ENCODE results near the gene ST6GALNAC3.
A peak's percentile ranks its signal among the peaks of the same experiment; 100 is the strongest.
"Not testable (repeated sequence)": the region's sequence is repeated elsewhere in the genome, so short reads cannot be mapped to it uniquely, and the experiment has no call there.

ST6GALNAC3 gene

GRCh38 chr1:76601465-76601864 lies 526.9 kb downstream of the ST6GALNAC3 start:
- no peak for DNase-seq

GRCh38 chr1:76607717-76608116 lies 533.2 kb downstream of the ST6GALNAC3 start:
- DNase-seq, result peak; percentile 50 to 63

GRCh38 chr1:76611770-76612445 lies 537.4 kb downstream of the ST6GALNAC3 start:
- no peak for DNase-seq

- DNase-seq, result no peak
Observed at GRCh38 chr1:76613886-76614285, 539.3 kb downstream of the ST6GALNAC3 start.

DNA sequence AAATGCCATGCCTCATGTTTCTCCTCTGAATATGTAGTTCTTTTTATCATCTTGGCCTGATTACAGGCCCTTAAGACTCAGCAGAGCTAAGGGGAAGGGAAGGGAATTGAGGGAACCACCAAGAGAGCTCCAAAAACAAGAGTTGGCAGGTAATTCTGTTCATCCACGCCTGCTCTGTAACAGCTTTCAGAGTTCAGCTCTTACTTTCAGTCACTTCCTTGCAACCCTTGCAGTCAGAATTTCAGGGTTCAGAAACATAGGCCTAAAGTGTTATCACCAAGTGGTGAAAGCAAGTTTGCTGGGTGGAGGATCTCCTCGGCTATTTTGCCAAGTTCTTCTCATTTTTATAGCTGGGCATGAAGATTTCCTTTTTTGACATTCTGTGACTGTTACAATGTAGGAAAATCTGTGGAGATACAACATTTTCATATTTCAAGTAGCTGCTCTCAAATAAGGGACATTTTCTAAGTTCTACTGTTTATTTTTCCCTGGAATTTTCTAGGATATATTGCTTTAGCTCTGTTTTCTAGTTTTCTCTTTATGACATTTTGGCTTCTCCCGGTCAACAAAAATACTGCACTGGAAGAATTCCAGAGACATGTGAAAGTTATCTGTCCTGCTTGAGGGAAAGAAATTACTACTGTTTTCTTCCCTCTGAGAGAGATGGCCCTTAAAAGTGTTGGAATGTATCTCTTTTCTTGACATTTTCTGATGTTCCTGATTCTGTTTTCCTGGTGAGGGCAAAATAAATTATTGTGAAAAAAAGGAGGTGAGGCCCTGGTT lies 540.9 kb downstream of the ST6GALNAC3 start:
- no peak for DNase-seq

DNA sequence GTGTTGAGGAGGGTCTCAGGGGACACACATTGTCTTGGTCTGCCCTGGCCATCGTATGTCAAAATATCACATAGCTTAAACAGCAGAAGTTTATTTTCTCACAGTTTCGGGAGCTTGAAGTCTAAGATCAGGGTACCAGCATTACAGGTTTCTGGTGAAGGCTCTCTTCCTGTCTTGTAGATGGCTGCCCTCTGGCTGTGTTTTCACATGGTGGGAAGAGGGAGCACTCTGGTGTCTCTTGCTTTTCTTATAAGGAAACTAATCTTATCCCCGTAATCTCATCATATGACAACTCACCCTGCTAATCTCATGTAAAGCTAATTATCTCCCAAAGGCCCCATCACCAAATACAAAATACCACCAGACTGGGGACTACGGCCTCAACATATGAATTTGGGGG lies 545.8 kb downstream of the ST6GALNAC3 start:
- DNase-seq, result no peak

- no peak for DNase-seq
Observed at GRCh38 chr1:76622774-76623528, 548.4 kb downstream of the ST6GALNAC3 start.

GRCh38 chr1:76625886-76626678 lies 551.5 kb downstream of the ST6GALNAC3 start:
- no peak for DNase-seq

DNA sequence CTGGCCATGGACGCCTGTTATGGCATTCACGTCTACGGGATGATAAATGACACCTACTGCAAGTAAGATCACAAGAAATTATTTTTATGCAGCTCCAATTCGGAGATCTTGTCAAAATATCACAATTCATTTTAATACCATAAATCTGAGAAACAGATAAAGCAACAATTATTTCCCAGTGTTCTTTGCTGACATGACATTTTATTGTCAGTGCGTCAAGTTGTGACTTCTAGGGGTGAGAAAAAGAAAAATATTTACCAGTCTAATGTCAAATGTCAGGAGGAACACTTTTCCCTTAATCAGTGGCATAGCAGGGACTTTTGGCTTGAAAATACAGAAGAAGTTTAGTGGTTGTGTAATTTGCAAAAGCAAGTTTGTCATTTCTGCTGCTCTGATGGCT lies 553.0 kb downstream of the ST6GALNAC3 start:
- DNase-seq, result no peak

DNA sequence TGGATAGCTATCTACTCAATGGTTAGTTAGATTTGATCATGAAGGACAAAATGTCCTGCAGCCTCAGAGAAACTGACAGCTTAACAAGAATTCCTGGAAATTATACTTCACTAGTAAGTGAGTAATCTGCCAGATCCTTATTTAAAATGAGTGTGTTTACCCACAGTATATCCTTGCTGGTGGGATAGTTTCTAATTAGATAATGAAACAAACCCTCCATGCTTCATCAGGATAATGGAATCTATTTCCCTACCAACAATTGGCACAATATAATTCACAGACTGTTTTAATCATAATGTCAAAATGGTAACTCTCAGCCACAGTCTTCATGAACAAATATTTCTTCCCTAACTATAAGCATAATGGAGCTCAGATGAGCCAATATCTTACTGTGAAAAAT lies 553.4 kb downstream of the ST6GALNAC3 start:
- no peak for DNase-seq

DNA sequence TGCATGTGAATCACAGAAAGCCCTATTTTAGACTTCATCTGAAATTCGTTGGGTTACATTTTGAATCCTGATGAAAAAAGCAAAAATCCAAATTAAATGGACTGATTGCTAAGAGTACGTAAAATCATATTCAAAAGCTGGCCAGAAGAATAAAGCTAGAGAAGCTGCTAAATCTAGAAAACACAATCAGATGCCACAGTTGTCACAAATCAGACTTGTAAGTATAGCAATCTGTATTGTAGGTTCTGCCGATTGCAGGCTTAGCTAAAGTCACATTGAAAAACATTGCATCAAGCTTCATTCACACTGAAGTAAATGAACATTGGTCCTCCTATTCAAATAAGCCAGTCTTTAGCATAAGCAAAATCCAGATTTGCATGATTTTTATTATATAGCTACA lies 557.6 kb downstream of the ST6GALNAC3 start:
- DNase-seq, result no peak

DNA sequence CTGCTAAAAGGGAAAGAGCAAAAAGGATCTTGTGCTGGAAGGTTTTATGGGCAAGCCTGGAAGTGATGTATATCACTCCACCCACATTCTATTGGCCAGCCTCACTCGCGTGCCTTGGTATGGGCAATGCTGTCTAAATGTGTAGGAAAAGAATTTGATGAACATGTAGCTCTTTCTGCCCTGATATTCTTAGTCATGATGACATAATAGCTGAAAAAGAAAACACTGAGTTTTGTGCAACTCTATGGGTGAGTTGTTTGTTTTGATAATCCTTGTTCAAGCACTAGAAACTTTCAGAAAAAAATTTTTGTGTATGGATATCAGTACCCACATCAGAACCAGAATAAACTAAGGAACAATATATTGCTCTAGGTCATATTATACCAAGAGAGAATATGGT lies 561.2 kb downstream of the ST6GALNAC3 start:
- no peak for DNase-seq

- no peak for DNase-seq
Observed at GRCh38 chr1:76639181-76639580, 564.6 kb downstream of the ST6GALNAC3 start.

GRCh38 chr1:76640092-76640491 lies 565.5 kb downstream of the ST6GALNAC3 start:
- no peak for DNase-seq

DNA sequence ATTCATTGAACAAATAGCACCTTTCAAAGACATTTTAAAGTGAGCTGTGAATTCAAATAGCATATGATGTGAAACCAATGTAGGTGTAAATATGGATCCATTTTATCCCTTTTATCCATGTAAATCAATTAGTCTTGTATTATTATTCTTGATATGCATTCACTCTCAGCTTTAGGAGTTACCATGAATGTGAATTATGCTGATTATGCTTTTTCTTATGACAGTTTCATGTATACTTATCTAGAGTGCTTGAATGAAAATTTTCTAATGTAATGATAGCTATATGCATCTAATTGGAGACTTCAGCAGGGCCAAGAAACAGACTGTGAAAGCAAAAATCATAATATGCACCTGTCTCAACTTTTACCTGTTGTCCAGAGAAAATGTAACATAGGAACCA lies 566.2 kb downstream of the ST6GALNAC3 start:
- DNase-seq, result no peak

DNA sequence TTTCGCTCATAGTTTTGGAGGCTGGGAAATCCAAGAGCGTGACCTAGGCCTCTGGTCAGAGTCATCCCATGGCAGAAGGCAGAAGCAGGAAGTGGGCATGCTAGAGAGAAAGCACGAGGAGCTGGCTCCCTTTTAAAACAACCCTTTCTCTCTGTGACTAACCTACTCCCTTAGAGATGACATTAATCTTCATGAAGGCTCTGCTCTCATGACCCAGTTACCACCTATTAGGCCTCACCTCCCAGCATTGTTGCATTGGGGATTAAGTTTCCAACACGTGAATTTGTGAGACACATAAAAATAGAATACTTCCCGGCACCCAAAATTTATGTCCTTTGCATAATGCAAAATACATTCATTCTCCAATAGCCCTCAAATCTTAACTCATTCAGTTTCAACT lies 569.6 kb downstream of the ST6GALNAC3 start:
- no peak for DNase-seq

- not testable (repeated sequence) for DNase-seq
Observed at GRCh38 chr1:76652860-76653259, 578.3 kb downstream of the ST6GALNAC3 start.

DNA sequence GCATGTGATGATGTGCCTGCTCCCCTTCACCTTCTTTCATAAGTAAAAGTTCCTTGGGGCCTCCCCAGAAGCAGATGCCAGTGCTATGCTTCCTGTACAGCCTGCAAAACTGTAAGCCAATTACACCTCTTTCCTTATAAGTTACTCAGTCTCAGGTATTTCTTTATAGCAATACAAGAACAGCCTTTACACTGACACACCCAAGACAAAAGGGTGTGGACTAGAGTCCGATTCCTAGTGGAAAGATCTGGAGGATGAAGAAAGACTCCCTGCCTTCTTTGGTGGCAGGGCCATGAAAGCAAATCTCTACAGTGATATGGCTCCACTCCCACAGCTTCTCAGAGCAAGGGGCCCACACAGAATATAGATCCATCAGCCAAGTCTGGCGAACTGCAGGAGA lies 583.1 kb downstream of the ST6GALNAC3 start:
- no peak for DNase-seq

DNA sequence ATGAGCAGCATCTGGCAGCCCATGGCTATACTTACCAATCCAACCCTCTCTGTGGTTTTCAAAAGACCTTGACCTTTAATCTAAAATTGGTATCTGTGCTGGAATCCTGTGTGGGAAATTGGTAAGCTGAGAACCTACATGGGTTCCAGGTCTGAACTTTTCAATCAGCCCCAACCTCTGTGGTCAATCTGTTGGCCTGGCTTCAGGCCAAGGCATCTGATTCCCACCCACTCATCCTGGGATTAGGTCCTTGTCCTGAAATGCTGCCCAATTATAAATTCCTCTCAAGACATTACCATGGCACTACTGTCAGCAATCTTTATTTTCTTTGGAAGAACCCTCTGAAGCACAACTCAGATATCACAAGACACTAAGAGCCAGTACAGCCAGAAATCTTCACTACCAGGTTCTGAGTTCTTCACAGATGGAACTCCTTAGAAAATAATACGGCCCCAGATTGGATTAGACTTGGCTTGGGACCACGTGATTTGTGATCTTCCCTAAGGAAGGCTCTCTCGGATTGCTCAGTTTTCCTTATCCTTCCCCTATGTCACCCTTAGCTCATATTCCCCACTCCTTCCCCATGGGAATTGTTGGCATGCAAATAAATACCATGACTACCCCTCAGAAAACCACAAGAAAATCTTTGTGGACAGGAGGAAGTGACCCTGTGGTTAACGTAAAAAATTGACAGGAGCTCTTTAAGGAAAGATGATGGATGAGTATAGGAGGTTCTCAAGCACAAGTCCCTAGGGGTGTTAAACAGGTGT lies 584.8 kb downstream of the ST6GALNAC3 start:
- no peak for DNase-seq

DNA sequence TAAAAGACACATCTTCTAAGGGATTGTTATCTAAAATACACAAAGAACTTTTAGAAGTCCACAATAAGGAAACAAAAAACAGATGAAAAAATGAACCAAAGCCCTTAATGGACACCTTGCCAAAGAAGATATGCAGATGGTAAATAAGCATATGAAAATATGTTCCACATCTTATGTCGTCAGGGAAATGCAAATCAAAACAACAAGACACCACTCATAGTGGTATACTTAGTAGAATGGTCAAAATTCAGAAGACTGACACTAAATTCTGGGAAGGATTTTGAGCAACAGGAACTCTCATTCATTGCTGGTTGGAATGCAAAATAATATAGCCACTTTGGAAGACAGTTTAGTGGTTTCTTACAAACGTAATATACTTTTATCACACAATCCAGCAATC lies 587.0 kb downstream of the ST6GALNAC3 start:
- DNase-seq, result no peak

- no peak for DNase-seq
Observed at GRCh38 chr1:76666499-76666898, 592.0 kb downstream of the ST6GALNAC3 start.

DNA sequence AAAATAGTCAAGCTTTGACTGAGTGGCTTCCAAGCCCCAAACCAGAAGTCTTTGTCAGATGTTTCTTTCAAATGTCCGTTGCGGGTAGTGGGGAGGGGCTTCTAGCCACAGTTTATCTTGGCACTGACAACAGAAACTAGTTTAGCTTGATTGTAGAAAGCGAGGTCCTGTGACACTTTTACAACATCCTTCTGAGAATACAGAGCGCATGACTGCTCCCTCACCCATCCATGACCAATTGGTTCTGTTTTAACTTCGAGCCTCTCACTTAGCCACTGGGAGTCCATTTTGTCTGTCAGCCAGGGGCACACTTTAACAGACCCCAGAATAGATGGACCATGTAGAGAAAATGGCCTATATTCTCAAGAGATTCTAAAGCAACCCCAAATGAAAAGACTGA lies 593.5 kb downstream of the ST6GALNAC3 start:
- DNase-seq, result no peak

Measured in Kasumi-1 (cell line).